Suppressor macrophage treated with lipopolysaccharide for 1 hour (primary cell): ENCODE measurements around the gene CPNE5.

Experiments
- DNase-seq, 3 donors: peaks; one replicate each; pipeline ENCODE4 v3.0.0-alpha.2; 2020 to 2022

Gene CPNE5

GRCh38 chr6:36787210-36787609 lies 52.0 kb downstream of the CPNE5 start:
- no peak for DNase-seq

GRCh38 chr6:36786055-36786675 lies 53.1 kb downstream of the CPNE5 start:
- DNase-seq = no peak

GRCh38 chr6:36784376-36784636 lies 54.9 kb downstream of the CPNE5 start:
- no peak for DNase-seq

- no peak for DNase-seq
Measured at GRCh38 chr6:36783603-36784375, 55.5 kb downstream of the CPNE5 start.

GRCh38 chr6:36781669-36782068 lies 57.6 kb downstream of the CPNE5 start:
- no peak for DNase-seq

- DNase-seq = peak; percentile 38 to 56 (median 45)
Measured at GRCh38 chr6:36780442-36781177, 58.6 kb downstream of the CPNE5 start.

GRCh38 chr6:36779227-36779626 lies 60.0 kb downstream of the CPNE5 start:
- no peak for DNase-seq

- DNase-seq = peak; percentile 62 to 67 (median 65)
Measured at GRCh38 chr6:36777801-36778200, 61.4 kb downstream of the CPNE5 start.

- DNase-seq = no peak
Measured at GRCh38 chr6:36776167-36776566, 63.1 kb downstream of the CPNE5 start.

- no peak for DNase-seq
Measured at GRCh38 chr6:36774331-36774730, 64.9 kb downstream of the CPNE5 start.

GRCh38 chr6:36772397-36772796 lies 66.8 kb downstream of the CPNE5 start:
- DNase-seq = no peak

- DNase-seq = no peak
Measured at GRCh38 chr6:36771145-36771544, 68.1 kb downstream of the CPNE5 start.

GRCh38 chr6:36769676-36770499 lies 69.4 kb downstream of the CPNE5 start:
- DNase-seq = peak; percentile 27 to 43 (median 33)

- DNase-seq = no peak
Measured at GRCh38 chr6:36769183-36769675, 70.0 kb downstream of the CPNE5 start.

- DNase-seq = no peak
Measured at GRCh38 chr6:36766399-36766945, 72.8 kb downstream of the CPNE5 start.

GRCh38 chr6:36765594-36766398 lies 73.4 kb downstream of the CPNE5 start:
- DNase-seq = peak; percentile 90 to 95 (median 94)

- no peak for DNase-seq
Measured at GRCh38 chr6:36765190-36765589, 74.1 kb downstream of the CPNE5 start.

- DNase-seq = no peak
Measured at GRCh38 chr6:36762123-36762522, 77.1 kb downstream of the CPNE5 start.

- no peak for DNase-seq
Measured at GRCh38 chr6:36760685-36761435, 78.4 kb downstream of the CPNE5 start.

- DNase-seq = peak; percentile 81 to 93 (median 88)
Measured at GRCh38 chr6:36759148-36759759, 80.0 kb downstream of the CPNE5 start.
